Ascending aorta (tissue), 2 donors: ENCODE measurements around the gene TARDBP. TPM values are rescaled to one million over a fixed set of nuclear protein-coding genes. Genes with fewer than 3 reads are reported as not detected.
"Not testable (repeated sequence)": the region's sequence is repeated elsewhere in the genome, so short reads cannot be mapped to it uniquely, and the experiment has no call there.

Source experiments
- DNase-seq, 2 donors: peaks; one replicate each; pipeline ENCODE4 v3.0.0-alpha.2; 2019; ENCODE audit warnings: low spot score in 2 of 2
- H3K27ac ChIP-seq, 2 donors: fragments of 200-600 bp; sonication (generic); one replicate each; pipeline ENCODE4 v1.5.1; 2016 to 2017; ENCODE audit warnings: mild to moderate bottlenecking in 1 of 2
- H3K27me3 ChIP-seq: fragments of 200-600 bp; sonication (generic); one replicate; pipeline ENCODE4 v1.5.1; 2017
- H3K36me3 ChIP-seq, 2 donors: fragments of 200-600 bp; sonication (generic); one replicate each; pipeline ENCODE4 v1.5.1; 2016
- H3K4me1 ChIP-seq, 2 donors: fragments of 200-600 bp; sonication (generic); one replicate each; pipeline ENCODE4 v1.5.1; 2016 to 2017; ENCODE audit warnings: mild to moderate bottlenecking in 1 of 2
- H3K4me3 ChIP-seq, 2 donors: fragments of 200-600 bp; sonication (generic); one replicate each; pipeline ENCODE4 v1.5.1; 2016 to 2017; ENCODE audit warnings: mild to moderate bottlenecking in 1 of 2
- H3K9me3 ChIP-seq, 2 donors: fragments of 200-600 bp; sonication (generic); one replicate each; pipeline ENCODE4 v1.5.1; 2016
- CTCF ChIP-seq, 3 experiments: fragments of 200-600 bp in 2 of 3; fragments of 450-650 bp in 1 of 3; sonication (generic) in 2 of 3; IDR thresholded peaks; one replicate each; pipeline ENCODE4 v1.5.1; 2016 to 2019; ENCODE audit warnings: antibody characterized with exemption in 3 of 3, mild to moderate bottlenecking in 1 of 3, moderate library complexity in 1 of 3
- intact Hi-C: fragments of 100-400 bp; cut with DNase I; formaldehyde crosslinking; loops from one replicate; pipeline ENCODE4 v1.15.1; 2023
- total RNA-seq: library from RNA; depleted of rRNA; stranded (reverse); fragments of >200 nt; gene quantifications from one replicate; pipeline ENCODE4 v1.1.0, GENCODE V29; 2016

The TARDBP gene
- total RNA-seq, 1 donor from 2014 or later = 83.5 TPM

DNA sequence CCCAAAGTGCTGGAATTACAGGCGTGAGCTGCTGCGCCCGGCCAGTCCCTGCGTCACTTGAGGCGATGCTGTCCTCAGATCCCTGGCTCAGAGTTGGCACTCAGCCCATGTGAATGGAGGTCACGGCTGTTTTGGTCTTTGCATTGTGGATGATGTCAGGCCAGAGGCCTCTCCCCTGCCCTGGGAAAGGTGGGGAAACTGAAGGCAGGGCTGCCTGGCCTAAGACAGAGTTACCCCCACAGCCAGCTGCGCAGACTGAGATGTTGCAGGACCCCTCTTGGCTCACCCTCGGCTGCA is 33.8 kb downstream of the TARDBP start:
- no peak for TF ChIP-seq CTCF (IDR thresholded peaks at IDR 0.05)
- Histone ChIP-seq H3K4me1 (no peaks in the 10 kb centered on the region), H3K27ac (no peak overlapping the region), H3K27me3 (no peaks in the 10 kb centered on the region), H3K36me3 (no peaks in the 10 kb centered on the region), H3K4me3 (no peak overlapping the region), H3K9me3 (no peaks in the 10 kb centered on the region)
- intact Hi-C loops = no loop called here
- no peak for DNase-seq

DNA sequence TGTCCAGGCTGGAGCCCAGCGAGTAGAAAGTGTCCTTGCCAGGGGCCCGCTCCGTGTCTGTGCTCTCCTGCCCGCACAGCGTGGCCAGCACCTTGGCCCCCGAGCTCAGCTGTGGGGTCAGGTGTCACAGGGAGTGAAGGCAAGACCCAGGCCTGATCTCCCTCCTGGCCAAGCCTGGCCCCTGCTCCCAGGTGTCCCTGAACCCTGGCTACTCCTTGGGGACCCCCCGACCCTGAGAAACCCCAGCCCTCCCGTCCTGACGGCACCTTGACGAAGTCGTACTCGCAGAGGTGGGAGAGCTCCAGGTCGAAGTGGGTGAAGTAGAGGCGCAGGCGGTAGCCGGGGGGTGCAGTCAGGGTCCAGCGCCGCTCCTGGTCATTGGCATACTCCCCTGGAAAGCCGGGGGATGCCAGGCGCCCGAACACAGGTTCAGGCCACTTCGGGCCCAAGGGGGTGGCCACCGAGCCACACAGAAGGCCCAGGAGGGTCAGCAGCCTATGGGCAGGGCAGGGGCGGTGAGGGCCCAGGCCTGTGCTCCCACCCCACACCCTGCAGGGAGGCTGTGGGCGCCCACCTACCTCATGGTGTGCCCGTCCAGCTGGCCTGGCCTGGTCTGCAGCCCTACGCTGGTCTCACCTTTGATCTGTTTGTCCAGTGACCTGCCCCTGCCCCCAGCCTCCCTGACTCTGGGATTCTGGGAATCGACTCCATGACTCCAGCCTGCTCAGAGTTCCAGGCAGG is 34.3 kb downstream of the TARDBP start, which contains the start of gene MASP2:
Gene MASP2, minus strand, starts transcription at position 615 of the 741 bp plus-strand sequence. Its CDS starts 32 bp downstream, at position 583.
- no peak for TF ChIP-seq CTCF (IDR thresholded peaks at IDR 0.05)
- no peaks in the 10 kb centered on the region for H3K4me1 ChIP-seq
- no peaks in the 10 kb centered on the region for H3K36me3 ChIP-seq
- H3K27ac ChIP-seq = no peak within 1 kb of the TSS
- intact Hi-C loops = no loop called here
- H3K27me3 ChIP-seq = no peaks in the 10 kb centered on the region
- no peak within 1 kb of the TSS for H3K4me3 ChIP-seq
- DNase-seq = no peak
- no peaks in the 10 kb centered on the region for H3K9me3 ChIP-seq

- DNase-seq, intact Hi-C loops, H3K27ac ChIP-seq, H3K4me1 ChIP-seq, H3K9me3 ChIP-seq, H3K27me3 ChIP-seq, H3K4me3 ChIP-seq: not testable (repeated sequence)
- peaks cover 17% of the 10 kb centered on the region in 2 donors for H3K36me3 ChIP-seq
Measured at GRCh38 chr1:11051121-11051520, 38.7 kb downstream of the TARDBP start.

GRCh38 chr1:11051781-11052511 is 39.5 kb downstream of the TARDBP start:
- intact Hi-C loops = no loop called here

DNA sequence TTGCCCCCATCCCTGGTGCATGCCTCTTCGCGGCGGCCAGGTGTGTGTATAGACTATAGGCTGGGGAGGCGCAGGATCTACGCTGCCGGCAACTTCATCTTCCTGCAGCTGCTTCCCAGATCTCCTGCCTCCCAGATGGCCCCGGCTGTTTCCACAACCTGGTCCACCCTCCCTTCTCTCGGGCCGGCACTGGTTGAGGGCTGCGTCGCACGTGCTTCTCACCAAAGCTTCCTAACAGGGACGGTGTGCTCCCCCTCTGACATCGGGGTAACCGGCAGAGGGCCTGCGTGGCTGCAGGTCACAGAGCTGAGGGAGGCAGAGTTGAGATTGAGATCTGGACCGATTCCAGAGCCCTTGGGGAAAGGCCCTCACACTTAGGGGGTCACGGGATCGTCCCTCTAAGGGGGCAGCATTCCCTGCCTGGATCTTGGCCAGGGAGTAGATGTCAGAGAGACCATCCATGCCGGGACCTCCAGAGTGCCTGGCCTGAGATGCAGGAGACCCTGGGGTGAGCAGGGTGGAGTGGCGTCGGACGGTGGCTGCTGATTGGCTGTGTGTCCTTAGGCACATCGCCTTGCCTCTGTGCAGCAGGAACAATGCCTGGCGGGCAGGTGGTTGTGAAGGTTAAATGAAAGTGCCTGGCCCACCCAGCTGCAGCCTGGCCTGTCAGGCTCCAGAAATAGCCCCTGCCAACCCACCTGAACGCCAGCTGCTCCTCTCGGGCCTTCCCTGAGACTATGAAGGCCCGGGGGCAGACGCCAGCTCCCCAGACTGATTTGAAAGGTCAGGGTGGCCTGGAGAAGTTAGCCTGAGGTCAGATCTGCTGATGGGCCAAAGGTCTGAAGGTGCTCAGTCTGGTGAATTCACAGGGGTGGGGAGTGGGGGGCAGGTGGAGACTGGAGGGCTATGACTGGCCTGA is 40.6 kb downstream of the TARDBP start:
- intact Hi-C loops = no loop called here
- DNase-seq = no peak

More at GRCh38 chr1:11051781-11052511, 39.5 kb downstream of the TARDBP start:
- Histone ChIP-seq H3K9me3 (no peaks in the 10 kb centered on the region), H3K27me3 (no peaks in the 10 kb centered on the region), H3K4me1 (no peaks in the 10 kb centered on the region), H3K4me3 (no peak overlapping the region), H3K27ac (no peak overlapping the region), H3K36me3 (peaks cover 17 to 26% of the 10 kb centered on the region in 2 donors)
- DNase-seq = no peak
- no peak for TF ChIP-seq CTCF (IDR thresholded peaks at IDR 0.05)

More for the DNA sequence above, 40.6 kb downstream of the TARDBP start:
- no peak for TF ChIP-seq CTCF (IDR thresholded peaks at IDR 0.05)
- Histone ChIP-seq H3K27me3 (no peaks in the 10 kb centered on the region), H3K9me3 (no peaks in the 10 kb centered on the region), H3K36me3 (peaks cover 17 to 31% of the 10 kb centered on the region in 2 donors), H3K4me3 (no peak overlapping the region), H3K27ac (no peak overlapping the region), H3K4me1 (no peaks in the 10 kb centered on the region)
